HEK293 (cell line): ENCODE data around the gene REEP6.

ENCODE experiments used
- KLF16 ChIP-seq: fragments of 450-650 bp; formaldehyde crosslinking; IDR thresholded peaks from 2 replicates; pipeline ENCODE4 v1.5.1; 2017; ENCODE audit warnings: missing biosample characterization, missing genetic modification characterization
- MYNN ChIP-seq: fragments of 450-650 bp; formaldehyde crosslinking; IDR thresholded peaks from 2 replicates; pipeline ENCODE4 v1.5.1; 2016; ENCODE audit warnings: missing biosample characterization, missing genetic modification characterization, borderline replicate concordance
- YY2 ChIP-seq: fragments of 450-650 bp; formaldehyde crosslinking; IDR thresholded peaks from 2 replicates; pipeline ENCODE4 v1.5.1; 2016; ENCODE audit warnings: missing biosample characterization, missing genetic modification characterization
- ZNF138 ChIP-seq: fragments of 450-650 bp; formaldehyde crosslinking; IDR thresholded peaks from 2 replicates; pipeline ENCODE4 v1.5.1; 2016; ENCODE audit warnings: missing biosample characterization, missing genetic modification characterization, borderline replicate concordance
- ZNF2 ChIP-seq: fragments of 450-650 bp; formaldehyde crosslinking; IDR thresholded peaks from 2 replicates; pipeline ENCODE4 v1.5.1; 2016; ENCODE audit warnings: missing biosample characterization, missing genetic modification characterization
- ZNF274 ChIP-seq, 2 experiments: fragments of 200-500 bp in 1 of 2; fragments of 450-650 bp in 1 of 2; sonication (Bioruptor generic) in 1 of 2; formaldehyde crosslinking in 1 of 2; IDR thresholded peaks; 2 replicates each; pipeline versions ENCODE4 v1.5.1 to v1.6.1; 2014 to 2016; ENCODE audit warnings: borderline replicate concordance in 1 of 2, inconsistent platforms in 1 of 2, low read length in 1 of 2, missing biosample characterization in 1 of 2, missing genetic modification characterization in 1 of 2
- ZNF629 ChIP-seq: fragments of 450-650 bp; formaldehyde crosslinking; IDR thresholded peaks from 2 replicates; pipeline ENCODE4 v1.5.1; 2017; ENCODE audit warnings: missing biosample characterization, missing genetic modification characterization
- ZSCAN23 ChIP-seq: fragments of 450-650 bp; formaldehyde crosslinking; IDR thresholded peaks from 2 replicates; pipeline ENCODE4 v1.5.1; 2016; ENCODE audit warnings: missing biosample characterization, missing genetic modification characterization
- TF ChIP-seq, protein P1 (sequence below): fragments of 450-650 bp; formaldehyde crosslinking; IDR thresholded peaks from 2 replicates; pipeline ENCODE4 v1.5.1; 2016; ENCODE audit warnings: missing biosample characterization, missing genetic modification characterization
- TF ChIP-seq, protein P2 (sequence below): fragments of 450-650 bp; formaldehyde crosslinking; IDR thresholded peaks from 2 replicates; pipeline ENCODE4 v1.5.1; 2016; ENCODE audit warnings: missing biosample characterization, missing genetic modification characterization
- TF ChIP-seq, protein P3 (sequence below): fragments of 450-650 bp; formaldehyde crosslinking; IDR thresholded peaks from 2 replicates; pipeline ENCODE4 v1.5.1; 2016; ENCODE audit warnings: missing biosample characterization, missing genetic modification characterization
- TF ChIP-seq, protein P4 (sequence below): fragments of 450-650 bp; formaldehyde crosslinking; IDR thresholded peaks from 2 replicates; pipeline ENCODE4 v1.5.1; 2017; ENCODE audit warnings: missing biosample characterization, missing genetic modification characterization
- TF ChIP-seq, protein P5 (sequence below): fragments of 450-650 bp; formaldehyde crosslinking; conservative IDR thresholded peaks from 2 replicates; pipeline ENCODE4 v1.5.1; 2016; ENCODE audit warnings: low read depth, missing biosample characterization, missing genetic modification characterization
- TF ChIP-seq, protein P6 (sequence below): fragments of 450-650 bp; formaldehyde crosslinking; IDR thresholded peaks from 2 replicates; pipeline ENCODE4 v1.5.1; 2016; ENCODE audit warnings: missing biosample characterization, missing genetic modification characterization, borderline replicate concordance

DNA sequence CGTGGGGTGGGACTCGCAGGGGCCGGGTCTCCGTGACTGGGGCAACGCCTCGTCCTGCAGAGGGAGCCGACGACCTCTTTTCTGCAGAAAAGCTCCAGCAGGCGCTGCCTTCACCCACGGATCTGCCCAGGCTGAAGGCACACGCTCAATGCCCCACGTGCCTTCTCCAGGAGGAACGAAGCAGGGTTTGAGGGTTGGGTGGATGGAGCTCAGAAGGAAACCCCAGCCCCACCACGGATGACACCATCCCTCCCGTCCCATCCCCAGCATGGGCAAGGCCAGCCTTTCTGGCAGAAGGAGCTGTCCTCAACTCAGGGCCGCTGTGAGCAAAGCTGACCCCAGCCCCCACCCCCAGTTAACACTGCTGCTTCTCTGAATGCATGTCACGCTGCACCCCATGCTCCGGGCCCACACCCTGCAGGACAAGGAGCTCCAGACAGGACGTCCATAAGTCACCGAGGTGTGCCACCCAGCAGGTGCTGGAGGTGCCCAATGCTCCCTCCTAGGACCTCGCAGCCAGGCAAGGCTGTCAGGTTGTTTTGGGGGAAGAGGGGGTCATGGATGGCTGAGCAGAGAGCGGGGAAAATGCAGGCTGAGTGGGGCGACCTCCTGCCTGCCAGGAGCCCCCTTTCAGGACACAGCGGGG is 19.3 kb upstream of the REEP6 start:
- TF ChIP-seq ZNF629 (tag by site-specific recombination), result no peak
- TF ChIP-seq, protein P1, sequence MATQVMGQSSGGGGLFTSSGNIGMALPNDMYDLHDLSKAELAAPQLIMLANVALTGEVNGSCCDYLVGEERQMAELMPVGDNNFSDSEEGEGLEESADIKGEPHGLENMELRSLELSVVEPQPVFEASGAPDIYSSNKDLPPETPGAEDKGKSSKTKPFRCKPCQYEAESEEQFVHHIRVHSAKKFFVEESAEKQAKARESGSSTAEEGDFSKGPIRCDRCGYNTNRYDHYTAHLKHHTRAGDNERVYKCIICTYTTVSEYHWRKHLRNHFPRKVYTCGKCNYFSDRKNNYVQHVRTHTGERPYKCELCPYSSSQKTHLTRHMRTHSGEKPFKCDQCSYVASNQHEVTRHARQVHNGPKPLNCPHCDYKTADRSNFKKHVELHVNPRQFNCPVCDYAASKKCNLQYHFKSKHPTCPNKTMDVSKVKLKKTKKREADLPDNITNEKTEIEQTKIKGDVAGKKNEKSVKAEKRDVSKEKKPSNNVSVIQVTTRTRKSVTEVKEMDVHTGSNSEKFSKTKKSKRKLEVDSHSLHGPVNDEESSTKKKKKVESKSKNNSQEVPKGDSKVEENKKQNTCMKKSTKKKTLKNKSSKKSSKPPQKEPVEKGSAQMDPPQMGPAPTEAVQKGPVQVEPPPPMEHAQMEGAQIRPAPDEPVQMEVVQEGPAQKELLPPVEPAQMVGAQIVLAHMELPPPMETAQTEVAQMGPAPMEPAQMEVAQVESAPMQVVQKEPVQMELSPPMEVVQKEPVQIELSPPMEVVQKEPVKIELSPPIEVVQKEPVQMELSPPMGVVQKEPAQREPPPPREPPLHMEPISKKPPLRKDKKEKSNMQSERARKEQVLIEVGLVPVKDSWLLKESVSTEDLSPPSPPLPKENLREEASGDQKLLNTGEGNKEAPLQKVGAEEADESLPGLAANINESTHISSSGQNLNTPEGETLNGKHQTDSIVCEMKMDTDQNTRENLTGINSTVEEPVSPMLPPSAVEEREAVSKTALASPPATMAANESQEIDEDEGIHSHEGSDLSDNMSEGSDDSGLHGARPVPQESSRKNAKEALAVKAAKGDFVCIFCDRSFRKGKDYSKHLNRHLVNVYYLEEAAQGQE (tag by site-specific recombination), result no peak; the same call in 1 of the 2 replicates
- TF ChIP-seq, protein P2, sequence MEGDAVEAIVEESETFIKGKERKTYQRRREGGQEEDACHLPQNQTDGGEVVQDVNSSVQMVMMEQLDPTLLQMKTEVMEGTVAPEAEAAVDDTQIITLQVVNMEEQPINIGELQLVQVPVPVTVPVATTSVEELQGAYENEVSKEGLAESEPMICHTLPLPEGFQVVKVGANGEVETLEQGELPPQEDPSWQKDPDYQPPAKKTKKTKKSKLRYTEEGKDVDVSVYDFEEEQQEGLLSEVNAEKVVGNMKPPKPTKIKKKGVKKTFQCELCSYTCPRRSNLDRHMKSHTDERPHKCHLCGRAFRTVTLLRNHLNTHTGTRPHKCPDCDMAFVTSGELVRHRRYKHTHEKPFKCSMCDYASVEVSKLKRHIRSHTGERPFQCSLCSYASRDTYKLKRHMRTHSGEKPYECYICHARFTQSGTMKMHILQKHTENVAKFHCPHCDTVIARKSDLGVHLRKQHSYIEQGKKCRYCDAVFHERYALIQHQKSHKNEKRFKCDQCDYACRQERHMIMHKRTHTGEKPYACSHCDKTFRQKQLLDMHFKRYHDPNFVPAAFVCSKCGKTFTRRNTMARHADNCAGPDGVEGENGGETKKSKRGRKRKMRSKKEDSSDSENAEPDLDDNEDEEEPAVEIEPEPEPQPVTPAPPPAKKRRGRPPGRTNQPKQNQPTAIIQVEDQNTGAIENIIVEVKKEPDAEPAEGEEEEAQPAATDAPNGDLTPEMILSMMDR (tag by site-specific recombination), result peak; percentile 76
- TF ChIP-seq ZNF2 (tag by site-specific recombination), result no peak
- no peak for TF ChIP-seq KLF16
- TF ChIP-seq, protein P3, sequence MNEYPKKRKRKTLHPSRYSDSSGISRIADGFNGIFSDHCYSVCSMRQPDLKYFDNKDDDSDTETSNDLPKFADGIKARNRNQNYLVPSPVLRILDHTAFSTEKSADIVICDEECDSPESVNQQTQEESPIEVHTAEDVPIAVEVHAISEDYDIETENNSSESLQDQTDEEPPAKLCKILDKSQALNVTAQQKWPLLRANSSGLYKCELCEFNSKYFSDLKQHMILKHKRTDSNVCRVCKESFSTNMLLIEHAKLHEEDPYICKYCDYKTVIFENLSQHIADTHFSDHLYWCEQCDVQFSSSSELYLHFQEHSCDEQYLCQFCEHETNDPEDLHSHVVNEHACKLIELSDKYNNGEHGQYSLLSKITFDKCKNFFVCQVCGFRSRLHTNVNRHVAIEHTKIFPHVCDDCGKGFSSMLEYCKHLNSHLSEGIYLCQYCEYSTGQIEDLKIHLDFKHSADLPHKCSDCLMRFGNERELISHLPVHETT (tag by site-specific recombination), result no peak
- no peak for TF ChIP-seq ZSCAN23
- TF ChIP-seq ZNF138 (tag by site-specific recombination), result no peak
- TF ChIP-seq, protein P4, sequence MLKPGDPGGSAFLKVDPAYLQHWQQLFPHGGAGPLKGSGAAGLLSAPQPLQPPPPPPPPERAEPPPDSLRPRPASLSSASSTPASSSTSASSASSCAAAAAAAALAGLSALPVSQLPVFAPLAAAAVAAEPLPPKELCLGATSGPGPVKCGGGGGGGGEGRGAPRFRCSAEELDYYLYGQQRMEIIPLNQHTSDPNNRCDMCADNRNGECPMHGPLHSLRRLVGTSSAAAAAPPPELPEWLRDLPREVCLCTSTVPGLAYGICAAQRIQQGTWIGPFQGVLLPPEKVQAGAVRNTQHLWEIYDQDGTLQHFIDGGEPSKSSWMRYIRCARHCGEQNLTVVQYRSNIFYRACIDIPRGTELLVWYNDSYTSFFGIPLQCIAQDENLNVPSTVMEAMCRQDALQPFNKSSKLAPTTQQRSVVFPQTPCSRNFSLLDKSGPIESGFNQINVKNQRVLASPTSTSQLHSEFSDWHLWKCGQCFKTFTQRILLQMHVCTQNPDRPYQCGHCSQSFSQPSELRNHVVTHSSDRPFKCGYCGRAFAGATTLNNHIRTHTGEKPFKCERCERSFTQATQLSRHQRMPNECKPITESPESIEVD, result no peak
- TF ChIP-seq, protein P5, sequence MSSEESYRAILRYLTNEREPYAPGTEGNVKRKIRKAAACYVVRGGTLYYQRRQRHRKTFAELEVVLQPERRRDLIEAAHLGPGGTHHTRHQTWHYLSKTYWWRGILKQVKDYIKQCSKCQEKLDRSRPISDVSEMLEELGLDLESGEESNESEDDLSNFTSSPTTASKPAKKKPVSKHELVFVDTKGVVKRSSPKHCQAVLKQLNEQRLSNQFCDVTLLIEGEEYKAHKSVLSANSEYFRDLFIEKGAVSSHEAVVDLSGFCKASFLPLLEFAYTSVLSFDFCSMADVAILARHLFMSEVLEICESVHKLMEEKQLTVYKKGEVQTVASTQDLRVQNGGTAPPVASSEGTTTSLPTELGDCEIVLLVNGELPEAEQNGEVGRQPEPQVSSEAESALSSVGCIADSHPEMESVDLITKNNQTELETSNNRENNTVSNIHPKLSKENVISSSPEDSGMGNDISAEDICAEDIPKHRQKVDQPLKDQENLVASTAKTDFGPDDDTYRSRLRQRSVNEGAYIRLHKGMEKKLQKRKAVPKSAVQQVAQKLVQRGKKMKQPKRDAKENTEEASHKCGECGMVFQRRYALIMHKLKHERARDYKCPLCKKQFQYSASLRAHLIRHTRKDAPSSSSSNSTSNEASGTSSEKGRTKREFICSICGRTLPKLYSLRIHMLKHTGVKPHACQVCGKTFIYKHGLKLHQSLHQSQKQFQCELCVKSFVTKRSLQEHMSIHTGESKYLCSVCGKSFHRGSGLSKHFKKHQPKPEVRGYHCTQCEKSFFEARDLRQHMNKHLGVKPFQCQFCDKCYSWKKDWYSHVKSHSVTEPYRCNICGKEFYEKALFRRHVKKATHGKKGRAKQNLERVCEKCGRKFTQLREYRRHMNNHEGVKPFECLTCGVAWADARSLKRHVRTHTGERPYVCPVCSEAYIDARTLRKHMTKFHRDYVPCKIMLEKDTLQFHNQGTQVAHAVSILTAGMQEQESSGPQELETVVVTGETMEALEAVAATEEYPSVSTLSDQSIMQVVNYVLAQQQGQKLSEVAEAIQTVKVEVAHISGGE (tag by site-specific recombination), result no peak
- TF ChIP-seq ZNF274 (IDR thresholded peaks at IDR 0.05; ENCODE audit: low read length), result no peak
- TF ChIP-seq ZNF274 (tag by site-specific recombination; IDR thresholded peaks at IDR 0.05; ENCODE audit: borderline replicate concordance), result no peak
- TF ChIP-seq, protein P6, sequence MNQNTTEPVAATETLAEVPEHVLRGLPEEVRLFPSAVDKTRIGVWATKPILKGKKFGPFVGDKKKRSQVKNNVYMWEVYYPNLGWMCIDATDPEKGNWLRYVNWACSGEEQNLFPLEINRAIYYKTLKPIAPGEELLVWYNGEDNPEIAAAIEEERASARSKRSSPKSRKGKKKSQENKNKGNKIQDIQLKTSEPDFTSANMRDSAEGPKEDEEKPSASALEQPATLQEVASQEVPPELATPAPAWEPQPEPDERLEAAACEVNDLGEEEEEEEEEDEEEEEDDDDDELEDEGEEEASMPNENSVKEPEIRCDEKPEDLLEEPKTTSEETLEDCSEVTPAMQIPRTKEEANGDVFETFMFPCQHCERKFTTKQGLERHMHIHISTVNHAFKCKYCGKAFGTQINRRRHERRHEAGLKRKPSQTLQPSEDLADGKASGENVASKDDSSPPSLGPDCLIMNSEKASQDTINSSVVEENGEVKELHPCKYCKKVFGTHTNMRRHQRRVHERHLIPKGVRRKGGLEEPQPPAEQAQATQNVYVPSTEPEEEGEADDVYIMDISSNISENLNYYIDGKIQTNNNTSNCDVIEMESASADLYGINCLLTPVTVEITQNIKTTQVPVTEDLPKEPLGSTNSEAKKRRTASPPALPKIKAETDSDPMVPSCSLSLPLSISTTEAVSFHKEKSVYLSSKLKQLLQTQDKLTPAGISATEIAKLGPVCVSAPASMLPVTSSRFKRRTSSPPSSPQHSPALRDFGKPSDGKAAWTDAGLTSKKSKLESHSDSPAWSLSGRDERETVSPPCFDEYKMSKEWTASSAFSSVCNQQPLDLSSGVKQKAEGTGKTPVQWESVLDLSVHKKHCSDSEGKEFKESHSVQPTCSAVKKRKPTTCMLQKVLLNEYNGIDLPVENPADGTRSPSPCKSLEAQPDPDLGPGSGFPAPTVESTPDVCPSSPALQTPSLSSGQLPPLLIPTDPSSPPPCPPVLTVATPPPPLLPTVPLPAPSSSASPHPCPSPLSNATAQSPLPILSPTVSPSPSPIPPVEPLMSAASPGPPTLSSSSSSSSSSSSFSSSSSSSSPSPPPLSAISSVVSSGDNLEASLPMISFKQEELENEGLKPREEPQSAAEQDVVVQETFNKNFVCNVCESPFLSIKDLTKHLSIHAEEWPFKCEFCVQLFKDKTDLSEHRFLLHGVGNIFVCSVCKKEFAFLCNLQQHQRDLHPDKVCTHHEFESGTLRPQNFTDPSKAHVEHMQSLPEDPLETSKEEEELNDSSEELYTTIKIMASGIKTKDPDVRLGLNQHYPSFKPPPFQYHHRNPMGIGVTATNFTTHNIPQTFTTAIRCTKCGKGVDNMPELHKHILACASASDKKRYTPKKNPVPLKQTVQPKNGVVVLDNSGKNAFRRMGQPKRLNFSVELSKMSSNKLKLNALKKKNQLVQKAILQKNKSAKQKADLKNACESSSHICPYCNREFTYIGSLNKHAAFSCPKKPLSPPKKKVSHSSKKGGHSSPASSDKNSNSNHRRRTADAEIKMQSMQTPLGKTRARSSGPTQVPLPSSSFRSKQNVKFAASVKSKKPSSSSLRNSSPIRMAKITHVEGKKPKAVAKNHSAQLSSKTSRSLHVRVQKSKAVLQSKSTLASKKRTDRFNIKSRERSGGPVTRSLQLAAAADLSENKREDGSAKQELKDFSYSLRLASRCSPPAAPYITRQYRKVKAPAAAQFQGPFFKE, result no peak
- no peak for TF ChIP-seq MYNN (tag by site-specific recombination)
- no peak for TF ChIP-seq YY2 (tag by site-specific recombination)
